ENCODE results near the gene RELN.
"Not testable (repeated sequence)": the region's sequence is repeated elsewhere in the genome, so short reads cannot be mapped to it uniquely, and the experiment has no call there.

The RELN gene

DNA sequence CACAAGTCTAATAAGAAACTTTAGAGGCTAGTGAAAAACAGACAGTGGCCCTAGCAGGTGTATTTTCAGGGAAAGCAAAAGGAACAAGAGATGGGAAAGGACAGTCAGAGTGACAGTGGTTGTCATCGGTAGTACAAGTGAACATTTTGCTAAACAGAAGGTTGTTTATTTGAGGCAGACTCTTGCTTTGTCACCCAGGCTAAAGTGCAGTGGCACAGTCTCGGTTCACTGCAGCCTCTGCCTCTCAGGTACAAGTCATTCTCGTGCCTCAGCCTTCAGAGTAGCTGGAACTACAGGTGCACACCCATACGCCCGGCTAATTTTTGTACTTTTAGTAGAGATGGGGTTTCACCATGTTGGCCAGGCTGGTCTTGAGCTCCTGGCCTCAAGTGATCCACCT is 195.8 kb downstream of the RELN start:
- H3K27me3 Mint-ChIP-seq, result no peaks in the 10 kb centered on the region
- H3K4me1 Mint-ChIP-seq (ENCODE audit: low read depth in 2 of 2), result no peaks in the 10 kb centered on the region
- ATAC-seq (replicated peaks) (no peak), DNase-seq (no peak)
- H3K4me3 Mint-ChIP-seq, result no peak overlapping the region
- no peaks in the 10 kb centered on the region for H3K9me3 Mint-ChIP-seq
- no peak overlapping the region for H3K27ac Mint-ChIP-seq
- no peaks in the 10 kb centered on the region for H3K36me3 Mint-ChIP-seq (ENCODE audit: insufficient read depth)

DNA sequence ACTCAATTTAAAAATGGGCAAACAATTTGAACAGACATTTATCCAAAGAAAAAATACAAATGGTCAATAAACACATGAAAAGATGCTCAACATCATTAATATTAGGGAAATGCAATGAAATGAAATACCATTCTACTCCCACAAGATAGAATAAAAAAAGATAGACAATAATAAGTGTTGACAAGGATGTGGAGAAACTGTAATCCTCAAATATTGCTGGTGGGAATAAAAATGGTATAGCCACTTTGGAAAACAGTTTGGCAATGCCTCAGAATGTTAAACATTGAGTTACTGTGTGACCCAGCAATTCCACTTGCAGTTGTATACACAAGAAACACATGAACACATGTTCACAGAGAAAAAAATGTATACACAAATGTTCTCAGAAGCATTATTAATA is 197.6 kb downstream of the RELN start:
- Mint-ChIP-seq H3K9me3 (no peaks in the 10 kb centered on the region), H3K27me3 (peaks cover 0 to 4% of the 10 kb centered on the region in 2 donors), H3K36me3 (ENCODE audit: insufficient read depth) (no peaks in the 10 kb centered on the region), H3K4me1 (ENCODE audit: low read depth in 2 of 2) (no peaks in the 10 kb centered on the region), H3K27ac (no peak overlapping the region), H3K4me3 (no peak overlapping the region)
- no peak for DNase-seq
- no peak for ATAC-seq (replicated peaks)

GRCh38 chr7:103787041-103787440 is 202.4 kb downstream of the RELN start:
- H3K27me3 Mint-ChIP-seq; H3K27ac Mint-ChIP-seq; H3K36me3 Mint-ChIP-seq (ENCODE audit: insufficient read depth); H3K4me3 Mint-ChIP-seq; DNase-seq; H3K4me1 Mint-ChIP-seq (ENCODE audit: low read depth in 2 of 2); ATAC-seq (replicated peaks); H3K9me3 Mint-ChIP-seq: not testable (repeated sequence)

GRCh38 chr7:103784646-103785286 is 204.7 kb downstream of the RELN start:
- Mint-ChIP-seq H3K4me1 (ENCODE audit: low read depth in 2 of 2) (no peaks in the 10 kb centered on the region), H3K27ac (no peak overlapping the region), H3K27me3 (peaks cover 0 to 5% of the 10 kb centered on the region in 2 donors), H3K9me3 (no peaks in the 10 kb centered on the region), H3K4me3 (no peak overlapping the region), H3K36me3 (ENCODE audit: insufficient read depth) (no peaks in the 10 kb centered on the region)
- no peak for ATAC-seq (replicated peaks)
- no peak for DNase-seq

DNA sequence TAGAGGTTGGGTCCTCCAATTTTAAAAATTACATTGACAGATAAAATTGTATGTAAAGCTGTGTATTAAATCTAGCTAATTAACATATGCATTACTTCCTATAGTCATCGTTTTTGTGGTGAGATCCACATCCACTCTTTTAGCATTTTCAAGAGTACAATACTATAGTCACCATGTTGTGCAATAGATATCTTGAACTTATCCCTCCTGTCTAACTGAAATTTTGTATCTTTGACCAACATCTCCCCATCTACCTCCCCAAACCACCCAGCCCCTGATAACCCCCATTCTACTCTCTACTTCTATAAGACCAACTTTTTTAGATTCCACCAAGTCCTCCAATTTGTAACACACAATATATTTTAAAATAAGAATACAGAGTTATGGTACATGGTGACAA is 208.0 kb downstream of the RELN start:
- no peak overlapping the region for H3K4me3 Mint-ChIP-seq
- H3K27me3 Mint-ChIP-seq, result no peaks in the 10 kb centered on the region
- H3K9me3 Mint-ChIP-seq, result no peaks in the 10 kb centered on the region
- no peak overlapping the region for H3K27ac Mint-ChIP-seq
- ATAC-seq (replicated peaks) (no peak), DNase-seq (no peak)
- H3K4me1 Mint-ChIP-seq (ENCODE audit: low read depth in 2 of 2), result no peaks in the 10 kb centered on the region
- no peaks in the 10 kb centered on the region for H3K36me3 Mint-ChIP-seq (ENCODE audit: insufficient read depth)

GRCh38 chr7:103780561-103780960 is 208.9 kb downstream of the RELN start:
- H3K9me3 Mint-ChIP-seq; DNase-seq; H3K27ac Mint-ChIP-seq; H3K27me3 Mint-ChIP-seq; H3K4me3 Mint-ChIP-seq; H3K36me3 Mint-ChIP-seq (ENCODE audit: insufficient read depth); ATAC-seq (replicated peaks); H3K4me1 Mint-ChIP-seq (ENCODE audit: low read depth in 2 of 2): not testable (repeated sequence)

GRCh38 chr7:103777440-103777839 is 212.0 kb downstream of the RELN start:
- DNase-seq, result no peak
- Mint-ChIP-seq H3K27me3 (no peaks in the 10 kb centered on the region), H3K27ac (no peak overlapping the region), H3K9me3 (no peaks in the 10 kb centered on the region), H3K36me3 (ENCODE audit: insufficient read depth) (no peaks in the 10 kb centered on the region), H3K4me3 (no peak overlapping the region), H3K4me1 (ENCODE audit: low read depth in 2 of 2) (no peaks in the 10 kb centered on the region)
- ATAC-seq (replicated peaks), result no peak

- H3K4me3 Mint-ChIP-seq, result no peak overlapping the region
- H3K27me3 Mint-ChIP-seq, result peaks cover 0 to 6% of the 10 kb centered on the region in 2 donors
- no peaks in the 10 kb centered on the region for H3K4me1 Mint-ChIP-seq (ENCODE audit: low read depth in 2 of 2)
- no peak overlapping the region for H3K27ac Mint-ChIP-seq
- DNase-seq (no peak), ATAC-seq (replicated peaks) (no peak)
- peaks cover 0 to 5% of the 10 kb centered on the region in 2 donors for H3K9me3 Mint-ChIP-seq
- no peaks in the 10 kb centered on the region for H3K36me3 Mint-ChIP-seq (ENCODE audit: insufficient read depth)
Measured at GRCh38 chr7:103773726-103774125, 215.7 kb downstream of the RELN start.

- Mint-ChIP-seq H3K4me1 (ENCODE audit: low read depth in 2 of 2) (no peaks in the 10 kb centered on the region), H3K27me3 (peaks cover 0 to 6% of the 10 kb centered on the region in 2 donors), H3K4me3 (no peak overlapping the region), H3K36me3 (ENCODE audit: insufficient read depth) (no peaks in the 10 kb centered on the region), H3K9me3 (peaks cover 0 to 5% of the 10 kb centered on the region in 2 donors), H3K27ac (no peak overlapping the region)
- DNase-seq (no peak), ATAC-seq (replicated peaks) (no peak)
Measured at GRCh38 chr7:103772171-103772773, 217.2 kb downstream of the RELN start.

DNA sequence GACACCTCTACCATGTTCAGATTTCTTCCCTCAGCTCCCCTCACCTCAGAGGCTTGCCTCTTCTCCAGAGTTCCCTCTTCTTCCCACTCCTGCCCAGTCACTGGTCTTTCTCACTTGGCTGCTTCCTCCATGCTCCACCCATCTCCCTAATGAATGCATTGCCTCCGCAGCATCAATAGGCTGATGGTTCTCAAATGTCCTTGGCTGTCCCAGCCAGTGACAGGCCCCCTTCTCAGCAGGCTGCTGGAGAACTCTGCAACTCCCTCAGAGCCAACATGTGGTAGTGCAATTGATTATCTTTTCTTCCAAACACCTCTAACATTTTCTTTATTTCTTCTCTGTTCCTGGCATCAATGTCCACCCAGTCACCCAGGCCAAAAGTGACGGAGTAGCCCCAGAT is 218.2 kb downstream of the RELN start:
- Mint-ChIP-seq H3K36me3 (ENCODE audit: insufficient read depth) (no peaks in the 10 kb centered on the region), H3K9me3 (peaks cover 0 to 5% of the 10 kb centered on the region in 2 donors), H3K27ac (no peak overlapping the region), H3K4me3 (no peak overlapping the region), H3K4me1 (ENCODE audit: low read depth in 2 of 2) (no peaks in the 10 kb centered on the region), H3K27me3 (peaks cover 0 to 6% of the 10 kb centered on the region in 2 donors)
- DNase-seq, result no peak
- no peak for ATAC-seq (replicated peaks)

GRCh38 chr7:103766660-103767059 is 222.8 kb downstream of the RELN start:
- Mint-ChIP-seq H3K9me3 (peaks cover 0 to 5% of the 10 kb centered on the region in 2 donors), H3K4me1 (ENCODE audit: low read depth in 2 of 2) (no peaks in the 10 kb centered on the region), H3K27ac (no peak overlapping the region), H3K27me3 (peaks cover 0 to 12% of the 10 kb centered on the region in 2 donors), H3K4me3 (no peak overlapping the region), H3K36me3 (ENCODE audit: insufficient read depth) (no peaks in the 10 kb centered on the region)
- ATAC-seq (replicated peaks) (no peak), DNase-seq (no peak)

- Mint-ChIP-seq H3K4me3 (no peak overlapping the region), H3K27ac (no peak overlapping the region), H3K36me3 (ENCODE audit: insufficient read depth) (no peaks in the 10 kb centered on the region), H3K27me3 (peaks cover 0 to 5% of the 10 kb centered on the region in 2 donors), H3K4me1 (ENCODE audit: low read depth in 2 of 2) (no peaks in the 10 kb centered on the region), H3K9me3 (no peaks in the 10 kb centered on the region)
- no peak for ATAC-seq (replicated peaks)
- DNase-seq, result no peak
Measured at GRCh38 chr7:103765901-103766300, 223.6 kb downstream of the RELN start.

- no peaks in the 10 kb centered on the region for H3K9me3 Mint-ChIP-seq
- DNase-seq, result no peak
- H3K4me1 Mint-ChIP-seq (ENCODE audit: low read depth in 2 of 2), result no peaks in the 10 kb centered on the region
- no peak for ATAC-seq (replicated peaks)
- H3K4me3 Mint-ChIP-seq, result no peak overlapping the region
- H3K27me3 Mint-ChIP-seq, result peaks cover 0 to 5% of the 10 kb centered on the region in 2 donors
- H3K36me3 Mint-ChIP-seq (ENCODE audit: insufficient read depth), result no peaks in the 10 kb centered on the region
- no peak overlapping the region for H3K27ac Mint-ChIP-seq
Measured at GRCh38 chr7:103764901-103765300, 224.6 kb downstream of the RELN start.

DNA sequence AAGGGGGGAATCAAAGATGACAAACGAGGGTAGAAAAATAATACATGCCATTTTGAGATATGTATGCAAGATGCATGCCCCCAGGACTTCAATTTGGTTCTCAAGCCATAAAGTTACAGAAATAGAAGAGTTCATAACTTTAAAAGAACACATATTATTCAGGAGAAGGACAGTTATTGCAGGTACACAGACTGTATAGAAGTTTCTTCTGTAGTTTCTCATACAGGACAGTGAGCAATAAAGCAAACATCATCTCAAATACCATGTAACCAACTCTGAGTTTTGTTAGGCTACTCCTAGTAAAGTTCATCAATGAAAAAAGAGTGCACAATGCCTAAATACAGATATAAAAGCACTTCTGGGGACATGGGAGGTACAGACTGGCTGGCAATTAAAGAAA is 226.6 kb downstream of the RELN start:
- ATAC-seq (replicated peaks), result no peak
- no peak for DNase-seq
- no peak overlapping the region for H3K4me3 Mint-ChIP-seq
- H3K27ac Mint-ChIP-seq, result no peak overlapping the region
- peaks cover 0 to 5% of the 10 kb centered on the region in 2 donors for H3K27me3 Mint-ChIP-seq
- no peaks in the 10 kb centered on the region for H3K9me3 Mint-ChIP-seq
- H3K4me1 Mint-ChIP-seq (ENCODE audit: low read depth in 2 of 2), result no peaks in the 10 kb centered on the region
- H3K36me3 Mint-ChIP-seq (ENCODE audit: insufficient read depth), result no peaks in the 10 kb centered on the region
